HCT116 (cell line): ENCODE measurements around the gene CIAO2B. TPM values are rescaled to one million over a fixed set of nuclear protein-coding genes. Genes with fewer than 3 reads are reported as not detected.

Experiments
- ATAC-seq: fragments of 200-7000 bp; cut with Tn5 transposase; 2 replicates; pipeline ENCODE4 v1.9.1; 2020; ENCODE audit warnings: mild to moderate bottlenecking, moderate library complexity
- BruUV-seq: library from RNA; stranded (reverse); fragments of 400-500 nt; replicated peaks from 2 replicates; lab custom pipeline; 2021; lab: Mats Ljungman, UMichigan
- CTCF ChIA-PET: fragments of 300-600 bp; sonication (Branson Sonifier 250); formaldehyde crosslinking; loops from one replicate; lab custom pipeline; 2021; ENCODE audit warnings: antibody characterized with exemption; lab: Charles Lee
- POLR2A ChIA-PET: fragments of 300-600, 350-600 bp; sonication (Branson Sonifier 250); formaldehyde crosslinking; loops from one replicate; lab custom pipeline; 2021; ENCODE audit warnings: antibody characterized with exemption; lab: Charles Lee
- RAD21 ChIA-PET, 2 experiments: fragments of 300-600 bp; sonication (Branson Sonifier 250); formaldehyde crosslinking; loops; one replicate each; lab custom pipeline; 2023; ENCODE audit warnings: low total read pairs in 2 of 2; ENCODE audit not compliant: uncharacterized antibody in 2 of 2, unreplicated experiment in 2 of 2, low non-redundant PET in 1 of 2; lab: Charles Lee
- DNase-seq: peaks from one replicate; pipeline ENCODE4 v3.0.0-alpha.2; 2010; ENCODE audit warnings: low read depth, low spot score
- H2AFZ ChIP-seq: fragments of 200-600 bp; shearing (Covaris generic), sonication (generic); 2 replicates; pipeline ENCODE4 v1.6.1; 2017; ENCODE audit warnings: low read depth, mixed run types, mixed read lengths, antibody characterized with exemption, low read length; ENCODE audit not compliant: poor library complexity, severe bottlenecking
- H3K27ac ChIP-seq: 2 replicates; pipeline ENCODE4 v1.5.1; 2012; ENCODE audit warnings: low read depth, low read length
- H3K27me3 ChIP-seq: fragments of 200-600 bp; sonication (generic); 2 replicates; pipeline ENCODE4 v1.6.1; 2016; ENCODE audit warnings: mixed run types, low read length, mixed read lengths; ENCODE audit not compliant: insufficient read depth
- H3K36me3 ChIP-seq, 2 experiments: fragments of 200-500 bp in 1 of 2; fragments of 200-600 bp in 1 of 2; sonication (Bioruptor generic) in 1 of 2; sonication (generic) in 1 of 2; 2 replicates each; pipeline versions ENCODE4 v1.5.1 to v1.6.1; 2014 to 2016; ENCODE audit warnings: low read length in 2 of 2, inconsistent platforms in 1 of 2, mixed read lengths in 1 of 2, mixed run types in 1 of 2; ENCODE audit not compliant: insufficient read depth in 2 of 2, control insufficient read depth in 1 of 2
- H3K4me1 ChIP-seq, 2 experiments: fragments of 200-600 bp in 1 of 2; sonication (generic) in 1 of 2; 2 replicates each; pipeline versions ENCODE4 v1.5.1 to v1.6.1; 2012 to 2017; ENCODE audit warnings: low read length in 2 of 2, inconsistent platforms in 1 of 2, mild to moderate bottlenecking in 1 of 2, mixed read lengths in 1 of 2, mixed run types in 1 of 2, moderate library complexity in 1 of 2; ENCODE audit not compliant: insufficient read depth in 2 of 2, control insufficient read depth in 1 of 2
- H3K4me2 ChIP-seq: fragments of 200-600 bp; sonication (generic); 2 replicates; pipeline ENCODE4 v1.6.1; 2017; ENCODE audit warnings: mixed run types, low read length, mixed read lengths
- H3K4me3 ChIP-seq, 2 experiments: fragments of 200-600 bp in 1 of 2; sonication (generic) in 1 of 2; replicated peaks in 1 of 2; 2 replicates each; pipeline ENCODE4 v1.5.1; 2011 to 2016; ENCODE audit warnings: low read length in 2 of 2, control low read depth in 1 of 2, low read depth in 1 of 2, mild to moderate bottlenecking in 1 of 2, mixed read lengths in 1 of 2, mixed run types in 1 of 2
- H3K79me2 ChIP-seq: fragments of 200-600 bp; sonication (generic); 2 replicates; pipeline ENCODE4 v1.6.1; 2017; ENCODE audit warnings: mild to moderate bottlenecking, mixed run types, low read length, moderate library complexity, mixed read lengths; ENCODE audit not compliant: insufficient read depth
- H3K9ac ChIP-seq: fragments of 200-600 bp; sonication (generic); 2 replicates; pipeline ENCODE4 v1.6.1; 2016; ENCODE audit warnings: low read length, mixed read lengths
- H3K9me2 ChIP-seq: fragments of 200-600 bp; sonication (generic), shearing (Covaris generic); 2 replicates; pipeline ENCODE4 v1.6.1; 2017; ENCODE audit warnings: mixed run types, mild to moderate bottlenecking, moderate library complexity; ENCODE audit not compliant: insufficient read depth
- H3K9me3 ChIP-seq, 2 experiments: fragments of 200-500 bp in 1 of 2; fragments of 200-600 bp in 1 of 2; sonication (Bioruptor generic) in 1 of 2; sonication (generic) in 1 of 2; 2 replicates each; pipeline ENCODE4 v1.6.1; 2014 to 2017; ENCODE audit warnings: low read length in 2 of 2, mixed read lengths in 2 of 2, inconsistent platforms in 1 of 2, low read depth in 1 of 2, mild to moderate bottlenecking in 1 of 2, mixed run types in 1 of 2, moderate library complexity in 1 of 2; ENCODE audit not compliant: control insufficient read depth in 1 of 2, insufficient read depth in 1 of 2
- H4K20me1 ChIP-seq: fragments of 200-600 bp; sonication (generic), shearing (Covaris generic); 2 replicates; pipeline ENCODE4 v1.6.1; 2017; ENCODE audit warnings: mixed run types, mild to moderate bottlenecking, moderate library complexity; ENCODE audit not compliant: insufficient read depth
- POLR2AphosphoS5 ChIP-seq: IDR thresholded peaks from 2 replicates; pipeline ENCODE4 v1.6.1; 2011; ENCODE audit warnings: mild to moderate bottlenecking, low read depth, low read length, moderate library complexity
- REST ChIP-seq: IDR thresholded peaks from 2 replicates; pipeline ENCODE4 v1.6.1; 2012; ENCODE audit warnings: low read depth
- SIN3A ChIP-seq: IDR thresholded peaks from 2 replicates; pipeline ENCODE4 v1.6.1; 2012; ENCODE audit warnings: low read depth
- SP1 ChIP-seq: IDR thresholded peaks from 2 replicates; pipeline ENCODE4 v1.6.1; 2012; ENCODE audit warnings: low read depth
- TCF7L2 ChIP-seq: IDR thresholded peaks from 2 replicates; pipeline ENCODE4 v1.7.0; 2011; ENCODE audit warnings: borderline replicate concordance, inconsistent platforms; ENCODE audit not compliant: insufficient read depth, insufficient read length; ENCODE audit errors: extremely low read depth
- ZBTB33 ChIP-seq: IDR thresholded peaks from 2 replicates; pipeline ENCODE4 v1.6.1; 2011; ENCODE audit warnings: mild to moderate bottlenecking, low read length, moderate library complexity; ENCODE audit not compliant: insufficient replicate concordance; ENCODE audit errors: extremely low read depth
- intact Hi-C: fragments of 100-400 bp; cut with micrococcal nuclease; formaldehyde crosslinking; loops from 2 replicates; pipeline ENCODE4 v1.10.0; 2022
- total RNA-seq: library from RNA; stranded (reverse); gene quantifications from one replicate; pipeline ENCODE4 v1.2.1, GENCODE V29; 2021; ENCODE audit not compliant: unreplicated experiment

Gene CIAO2B
- total RNA-seq, 1 experiment from 2014 or later = 113 TPM

GRCh38 chr16:66921729-66922450 lies 12.3 kb downstream of the CIAO2B start:
- H3K4me3 ChIP-seq = no peak overlapping the region
- BruUV-seq = no TSS peak
- intact Hi-C loops = no loop called here
- no peaks in the 10 kb centered on the region for H3K36me3 ChIP-seq
- ChIA-PET RAD21 (no interaction called here), POLR2A (no interaction called here), CTCF (interaction anchor here (1.9 kb wide), 1 partner anchor 12 kb away, joined by 5 read pairs; no protein-coding TSS in a partner anchor)
- H3K9me2 ChIP-seq = no peaks in the 10 kb centered on the region
- H3K27me3 ChIP-seq = no peaks in the 10 kb centered on the region
- no peak overlapping the region for H3K4me2 ChIP-seq
- ATAC-seq (no peak), DNase-seq (no peak)
- no peak overlapping the region for H2AFZ ChIP-seq
- no peaks in the 10 kb centered on the region for H4K20me1 ChIP-seq
- H3K27ac ChIP-seq = no peak overlapping the region
- no peak overlapping the region for H3K9ac ChIP-seq
- peaks cover 5 to 23% of the 10 kb centered on the region in 2 experiments; a peak in 3 of 4 replicates for H3K4me1 ChIP-seq
- H3K9me3 ChIP-seq = no peaks in the 10 kb centered on the region
- H3K79me2 ChIP-seq = no peaks in the 10 kb centered on the region
- TF ChIP-seq ZBTB33 (no peak), TCF7L2 (no peak)
- TF ChIP-seq, all 23 proteins: peak for 0

GRCh38 chr16:66920924-66921680 lies 13.1 kb downstream of the CIAO2B start:
- H3K27ac ChIP-seq = no peak overlapping the region
- CTCF ChIA-PET = interaction anchor here (1.9 kb wide), 1 partner anchor 11 kb away, joined by 5 read pairs; no protein-coding TSS in a partner anchor
- no peak overlapping the region for H3K4me2 ChIP-seq
- TF ChIP-seq REST (no peak), POLR2AphosphoS5 (no peak), SP1 (no peak), SIN3A (no peak)
- TF ChIP-seq, all 23 proteins: peak for 0
- Histone ChIP-seq H3K9ac (no peak overlapping the region), H2AFZ (no peak overlapping the region), H3K36me3 (no peaks in the 10 kb centered on the region), H3K27me3 (no peaks in the 10 kb centered on the region), H3K4me1 (peaks cover 5 to 16% of the 10 kb centered on the region in 2 experiments; a peak in 3 of 4 replicates), H3K4me3 (no peak overlapping the region), H4K20me1 (no peaks in the 10 kb centered on the region), H3K79me2 (no peaks in the 10 kb centered on the region), H3K9me2 (no peaks in the 10 kb centered on the region), H3K9me3 (no peaks in the 10 kb centered on the region)
- ATAC-seq (no peak), DNase-seq (no peak)
- ChIA-PET POLR2A (no interaction called here), RAD21 (no interaction called here)
- intact Hi-C loops = no loop called here
- BruUV-seq = no TSS peak
